Activated CD4-positive, alpha-beta T cell treated with anti-CD3 and anti-CD28 coated beads for 36 hours (primary cell): ENCODE measurements around the gene CIB2. TPM values are rescaled to one million over a fixed set of nuclear protein-coding genes. Genes with fewer than 3 reads are reported as not detected.
A peak's percentile ranks its signal among the peaks of the same experiment; 100 is the strongest.

Experiments used
- ATAC-seq: fragments of 200-7000 bp; cut with Tn5 transposase; one replicate; pipeline ENCODE4 v1.10.0; 2021; ENCODE audit warnings: mild to moderate bottlenecking, moderate library complexity
- CTCF ChIA-PET: fragments of 350-600 bp; sonication (Branson Sonifier 250); formaldehyde crosslinking; loops from one replicate; lab custom pipeline; 2021; ENCODE audit warnings: antibody characterized with exemption; lab: Charles Lee
- POLR2A ChIA-PET: fragments of 350-600 bp; sonication (Branson Sonifier 250); formaldehyde crosslinking; loops from one replicate; lab custom pipeline; 2021; ENCODE audit warnings: antibody characterized with exemption, inconsistent platforms; lab: Charles Lee
- DNase-seq: peaks from one replicate; pipeline ENCODE4 v3.0.0-alpha.2; 2020
- H3K27ac Mint-ChIP-seq: one replicate; pipeline ENCODE4 v1.8.0; 2021; ENCODE audit warnings: mixed read lengths
- H3K27me3 Mint-ChIP-seq: one replicate; pipeline ENCODE4 v1.8.0; 2021; ENCODE audit warnings: mixed read lengths
- H3K36me3 Mint-ChIP-seq: one replicate; pipeline ENCODE4 v1.8.0; 2021; ENCODE audit warnings: low read depth, mixed read lengths
- H3K4me1 Mint-ChIP-seq: one replicate; pipeline ENCODE4 v1.8.0; 2021; ENCODE audit warnings: mixed read lengths
- H3K4me3 Mint-ChIP-seq: one replicate; pipeline ENCODE4 v1.8.0; 2021; ENCODE audit warnings: mild to moderate bottlenecking, moderate library complexity, mixed read lengths
- H3K9me3 Mint-ChIP-seq: one replicate; pipeline ENCODE4 v1.8.0; 2021; ENCODE audit warnings: low read depth, mixed read lengths
- intact Hi-C, 2 experiments: fragments of 100-400 bp; cut with DNase I in 1 of 2; cut with micrococcal nuclease in 1 of 2; formaldehyde crosslinking; loops; one replicate each; pipeline versions ENCODE4 v1.14.2 to v1.15.1; 2022 to 2024; cut with DNase I, micrococcal nuclease
- total RNA-seq, 2 experiments: library from RNA; stranded (reverse); gene quantifications; one replicate each; pipeline ENCODE4 v1.2.3, GENCODE V29; 2021

CIB2 gene
- total RNA-seq, 2 experiments from 2014 or later = 0.91 to 1.2 TPM

DNA sequence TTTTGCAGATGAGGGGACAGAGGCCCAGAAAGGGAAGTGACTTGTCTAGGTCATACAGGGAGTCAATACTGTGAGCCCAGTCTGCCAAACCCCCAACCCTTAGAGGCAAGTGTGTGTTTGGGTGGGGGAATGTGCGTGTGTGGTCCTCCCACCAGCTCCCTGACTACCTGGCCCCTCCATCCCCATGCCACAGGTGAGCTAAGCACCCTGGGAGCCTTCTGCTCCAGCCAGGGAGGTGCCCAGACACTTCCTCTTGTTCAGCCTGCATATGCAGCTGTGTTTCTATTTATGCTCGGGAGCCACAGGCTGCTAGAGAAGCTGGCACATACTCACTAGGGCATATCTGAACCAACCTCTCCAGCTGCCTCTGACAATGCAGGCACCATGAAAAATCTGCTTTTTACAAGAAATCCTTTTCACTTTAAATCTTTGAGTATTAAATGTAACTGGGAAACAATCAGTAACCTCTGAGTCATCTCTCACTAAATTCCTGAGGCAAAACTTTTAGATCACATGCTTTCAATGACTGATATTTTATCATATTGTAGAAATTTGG lies 74.5 kb downstream of the CIB2 start:
- ChIA-PET POLR2A (interaction anchor here (0.7 kb wide), 1 partner anchor 12 kb away, joined by 4 read pairs; no protein-coding TSS in a partner anchor), CTCF (interaction anchor here (1.3 to 10.3 kb wide), 4 partner anchors 9 to 22 kb away, joined by 3 to 74 read pairs (median 4); no protein-coding TSS in a partner anchor)
- Mint-ChIP-seq H3K4me1 (peaks cover 91% of the 10 kb centered on the region), H3K27me3 (no peaks in the 10 kb centered on the region), H3K27ac (peak overlapping the region; percentile 69), H3K36me3 (peaks cover 26% of the 10 kb centered on the region), H3K9me3 (no peaks in the 10 kb centered on the region), H3K4me3 (peak overlapping the region; percentile 8)
- intact Hi-C loops = loop anchor here in 1 of 2 experiments (1.0 kb wide), 1 partner anchor 12 kb away; no protein-coding TSS in a partner anchor
- ATAC-seq (peak; percentile 35), DNase-seq (peak; percentile 38)

DNA sequence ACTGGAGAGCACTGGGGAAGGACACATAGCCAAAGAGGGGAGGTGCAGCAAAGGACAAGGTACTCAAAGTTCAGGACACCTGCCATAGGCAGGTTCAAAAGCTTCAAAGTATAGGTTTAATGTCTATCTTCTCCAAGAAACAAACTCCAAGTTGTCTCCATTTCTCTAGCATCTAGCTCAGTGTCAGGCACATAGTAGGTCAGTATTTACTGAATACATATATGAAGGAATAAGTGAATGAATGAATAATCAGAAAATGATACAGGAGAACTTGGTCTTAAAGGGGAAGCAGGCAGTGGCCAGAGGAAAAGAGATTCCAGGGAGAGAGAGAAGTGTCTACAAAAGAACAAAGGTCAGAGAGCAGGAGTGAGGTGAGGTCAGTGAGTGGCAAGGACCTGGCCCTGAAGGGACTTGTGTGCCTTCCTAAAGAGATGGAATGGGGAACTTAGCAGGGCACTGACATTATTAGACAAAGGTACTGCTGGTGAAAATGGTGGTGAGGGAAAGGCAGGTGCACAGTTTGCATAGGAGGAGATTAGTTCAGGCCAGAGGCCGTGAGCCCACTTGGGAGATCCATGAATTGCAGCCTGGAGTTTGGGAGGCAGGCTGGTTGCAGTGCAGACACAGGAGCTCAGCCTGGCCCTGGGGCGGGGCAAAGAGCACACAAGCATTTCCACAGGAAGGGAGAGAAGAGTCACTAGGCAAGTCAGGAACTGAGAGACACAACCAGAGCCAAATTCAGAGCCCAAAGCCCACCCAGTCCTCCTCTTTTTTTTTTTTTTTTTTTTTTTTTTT lies 75.1 kb downstream of the CIB2 start:
- ChIA-PET POLR2A (interaction anchor here (0.7 kb wide), 1 partner anchor 13 kb away, joined by 4 read pairs; no protein-coding TSS in a partner anchor), CTCF (interaction anchor here (0.7 to 10.3 kb wide), 6 partner anchors 8 to 33 kb away, joined by 3 to 74 read pairs (median 3); no protein-coding TSS in a partner anchor)
- peak; percentile 29 for ATAC-seq
- Mint-ChIP-seq H3K4me3 (no peak overlapping the region), H3K27ac (peak overlapping the region; percentile 87), H3K27me3 (no peaks in the 10 kb centered on the region), H3K9me3 (no peaks in the 10 kb centered on the region), H3K4me1 (peaks cover 94% of the 10 kb centered on the region), H3K36me3 (peaks cover 26% of the 10 kb centered on the region)
- intact Hi-C loops = no loop called here
- DNase-seq = peak; percentile 49

DNA sequence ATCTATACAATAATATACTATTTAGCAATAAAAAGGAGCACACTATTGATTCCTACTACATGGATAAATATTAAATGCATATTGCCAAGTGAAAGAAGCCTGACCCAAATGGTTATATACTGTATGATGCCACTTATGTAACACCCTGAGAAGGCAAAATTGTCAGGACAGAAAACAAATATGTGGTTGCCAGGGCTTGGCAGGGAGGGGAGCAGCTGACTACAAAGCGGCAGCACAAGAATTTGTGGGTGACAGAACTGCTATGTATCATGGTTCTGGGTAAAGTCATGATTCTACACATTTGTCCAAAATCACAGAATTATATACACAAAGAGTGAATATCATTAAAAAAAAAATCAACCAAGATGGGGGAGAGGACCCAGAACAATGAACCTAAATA lies 76.3 kb downstream of the CIB2 start:
- H3K9me3 Mint-ChIP-seq = no peaks in the 10 kb centered on the region
- intact Hi-C loops = no loop called here
- CTCF ChIA-PET = interaction anchor here (1.3 to 10.3 kb wide), 7 partner anchors 8 to 141 kb away, joined by 3 to 74 read pairs (median 5); no protein-coding TSS in a partner anchor

More for the DNA sequence above, 76.3 kb downstream of the CIB2 start:
- peak overlapping the region; percentile 87 for H3K27ac Mint-ChIP-seq
- DNase-seq = no peak
- H3K36me3 Mint-ChIP-seq = peaks cover 28% of the 10 kb centered on the region
- no peak overlapping the region for H3K4me3 Mint-ChIP-seq
- H3K4me1 Mint-ChIP-seq = peaks cover 98% of the 10 kb centered on the region
- no peaks in the 10 kb centered on the region for H3K27me3 Mint-ChIP-seq
- no peak for ATAC-seq
- POLR2A ChIA-PET = no interaction called here

Other genes starting within 250 kb of the CIB2 start
- gene TBC1D2B, start 53.7 kb downstream of the CIB2 start, total RNA-seq = 10 to 100 TPM; 49.3 to 52.0 TPM
- gene SH2D7, start 38.9 kb downstream of the CIB2 start, total RNA-seq = not detected
- gene IDH3A, start 17.9 kb upstream of the CIB2 start, total RNA-seq = 100 to 1,000 TPM; 129 to 135 TPM
- gene ACSBG1, start 103.1 kb upstream of the CIB2 start, total RNA-seq = under 1 TPM in 1 of 2 experiments, not detected in 1; 0.02 TPM
- gene DNAJA4, start 133.1 kb upstream of the CIB2 start, total RNA-seq = 10 to 100 TPM; 38.6 to 41.5 TPM
- gene SKIC8, start 168.2 kb upstream of the CIB2 start, total RNA-seq = 10 to 100 TPM; 39.2 to 52.6 TPM
- gene CRABP1, start 208.9 kb upstream of the CIB2 start, total RNA-seq = under 1 TPM; 0.90 to 0.96 TPM